NCI-H2081 treated with DMSO at 0.1 percent for 48 hours (cell line): ENCODE measurements around the gene INPP5A.
A peak's percentile ranks its signal among the peaks of the same experiment; 100 is the strongest.

ENCODE experiments used
- DNase-seq: peaks from one replicate; lab custom pipeline; 2025; lab: John Stamatoyannopoulos, UW

INPP5A gene

DNA sequence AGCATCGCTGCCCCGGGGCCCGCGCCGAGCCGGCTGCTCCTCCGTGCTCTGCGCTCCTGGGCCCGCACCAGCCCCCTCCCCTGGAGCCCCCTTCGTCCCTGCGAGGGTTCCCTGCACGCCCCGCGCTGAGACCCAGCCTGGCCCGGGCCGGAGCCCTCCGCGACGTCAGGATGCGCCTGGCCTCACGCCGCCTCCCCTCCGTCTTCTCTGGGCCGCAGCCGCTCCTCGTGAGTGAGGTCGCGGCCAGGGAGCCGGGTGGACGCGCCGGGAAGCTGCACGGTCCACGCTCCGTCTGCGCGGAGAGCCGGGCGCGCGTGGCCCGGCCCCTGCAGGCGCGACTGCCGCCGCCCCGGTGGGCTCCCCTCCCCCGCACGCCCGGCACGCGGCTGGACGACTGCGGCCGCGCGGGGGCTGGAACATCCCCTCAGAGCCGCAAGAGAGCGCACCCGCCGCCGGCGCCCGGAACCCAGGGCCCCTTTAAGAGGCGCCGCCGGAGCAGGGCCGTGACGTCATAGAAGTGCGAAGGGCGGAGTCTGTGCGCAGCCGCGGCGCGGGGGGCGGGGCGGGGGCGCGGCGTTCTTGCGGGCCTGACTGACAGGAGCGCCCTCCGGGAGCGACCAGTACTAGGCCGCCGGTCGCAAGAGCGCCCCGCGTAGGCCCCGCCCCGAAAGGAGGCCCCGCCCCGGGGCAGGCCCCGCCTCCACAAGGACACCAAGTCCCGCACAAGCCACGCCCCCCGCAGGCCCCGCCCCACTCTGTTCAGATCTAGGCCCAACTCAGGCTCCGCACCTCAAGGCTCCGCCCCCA lies 507 bp upstream of the INPP5A start:
- DNase-seq = peak; percentile 78

DNA sequence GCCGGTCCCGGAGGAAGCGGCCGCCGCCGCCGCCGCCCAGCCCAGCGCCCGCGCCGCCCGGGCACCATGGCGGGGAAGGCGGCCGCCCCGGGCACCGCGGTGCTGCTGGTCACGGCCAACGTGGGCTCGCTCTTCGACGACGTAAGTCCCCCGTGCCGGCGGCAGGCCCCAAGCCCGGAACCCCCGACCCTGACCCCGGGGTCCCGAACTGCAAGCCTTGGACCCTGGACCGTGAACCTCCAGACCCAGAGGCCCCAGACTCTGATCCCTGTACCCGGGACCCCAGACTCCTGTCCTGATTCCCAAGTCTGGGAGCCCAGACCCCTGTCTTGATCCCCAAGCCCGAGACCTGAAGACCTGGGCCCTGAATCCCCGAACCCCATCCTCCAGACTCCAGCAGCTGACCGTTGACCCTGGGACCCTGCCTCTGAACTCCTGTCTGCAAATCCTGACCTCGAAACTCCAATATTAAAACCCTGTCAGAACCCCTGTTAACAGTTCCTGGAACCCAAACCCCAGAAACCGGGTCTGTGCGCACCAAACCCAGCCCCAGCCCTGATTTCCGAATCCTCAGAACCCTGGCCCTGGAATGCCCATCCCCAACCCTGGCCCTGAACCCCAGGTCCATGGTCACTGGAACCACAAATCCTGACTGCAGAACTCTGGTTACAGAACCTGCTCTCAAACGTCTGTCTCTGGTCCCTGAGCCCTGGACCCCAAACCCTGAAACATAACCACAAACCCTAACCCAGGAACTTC lies 623 bp downstream of the INPP5A start:
- DNase-seq = no peak

DNA sequence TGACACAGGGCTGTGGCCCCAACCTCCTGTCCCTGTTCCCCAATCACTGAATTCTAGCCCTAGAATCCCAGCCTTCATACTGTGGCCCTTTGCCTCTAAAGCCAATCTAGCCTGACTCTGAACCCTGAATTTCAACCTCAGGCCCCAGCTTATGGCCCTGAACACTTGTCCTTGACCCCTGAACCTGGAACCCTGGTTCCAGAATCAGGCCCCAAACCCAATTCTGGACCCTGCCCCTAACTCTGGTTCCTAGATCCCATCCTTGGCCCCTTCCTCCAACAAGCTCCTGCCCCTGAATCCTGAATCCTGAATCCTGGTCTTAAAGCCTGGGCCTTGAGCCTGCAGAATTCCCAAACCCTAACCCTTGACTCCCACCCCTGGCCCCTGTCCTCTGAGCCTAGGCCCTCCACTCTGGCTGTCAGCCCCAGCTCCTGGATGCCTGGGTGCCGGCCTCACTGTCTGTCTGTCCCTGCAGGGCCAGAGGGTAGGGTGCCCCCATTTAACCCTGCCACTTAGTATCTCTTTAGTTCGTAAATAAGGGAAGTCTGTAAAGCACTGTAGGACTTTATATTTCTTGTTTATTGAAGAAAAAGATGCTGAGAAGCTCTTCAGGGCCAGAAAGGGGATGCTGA lies 1.3 kb downstream of the INPP5A start:
- DNase-seq = no peak

DNA sequence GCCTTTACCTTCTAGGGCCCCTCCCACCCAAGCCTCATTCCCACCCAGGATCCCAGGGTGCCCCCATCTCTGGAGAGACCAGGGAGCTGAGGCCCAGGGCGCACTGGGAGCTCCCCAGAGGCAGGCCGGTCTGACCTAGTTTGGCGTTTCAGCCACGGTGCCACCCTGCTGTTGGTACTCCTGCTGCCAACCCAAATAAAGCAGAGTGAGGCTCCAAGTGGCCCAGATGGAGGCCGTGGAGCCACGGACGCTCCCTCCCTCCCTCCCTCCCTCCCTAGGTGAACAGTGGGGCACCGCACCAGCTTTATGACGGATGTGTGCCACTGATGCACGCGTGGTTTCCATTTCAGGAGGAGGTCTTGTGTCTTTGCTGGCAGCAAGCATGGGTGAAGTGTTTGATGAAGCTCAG lies 1.8 kb downstream of the INPP5A start:
- DNase-seq = no peak

- DNase-seq = no peak
Observed at GRCh38 chr10:132539894-132540293, 2.3 kb downstream of the INPP5A start.

DNA sequence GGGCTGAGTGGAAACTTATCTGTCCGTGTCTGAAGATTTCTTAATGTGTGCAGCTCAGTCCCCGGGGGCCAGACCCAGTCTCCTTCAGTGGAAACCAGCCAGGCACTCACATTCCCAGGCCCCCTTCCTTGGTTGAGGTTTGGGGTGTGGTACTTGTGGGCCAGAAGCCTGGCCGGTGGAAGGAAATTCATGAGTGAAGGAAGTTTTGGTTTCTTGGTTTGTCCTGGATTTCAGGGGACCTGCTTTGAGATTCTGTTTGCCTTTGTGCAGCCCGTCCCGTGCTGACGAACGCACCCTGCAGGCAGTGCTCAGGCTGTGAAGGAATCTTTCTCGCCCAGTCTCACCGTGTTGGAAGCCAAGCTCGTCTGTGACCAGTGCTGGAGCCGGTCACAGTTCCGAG lies 2.9 kb downstream of the INPP5A start:
- DNase-seq = no peak

DNA sequence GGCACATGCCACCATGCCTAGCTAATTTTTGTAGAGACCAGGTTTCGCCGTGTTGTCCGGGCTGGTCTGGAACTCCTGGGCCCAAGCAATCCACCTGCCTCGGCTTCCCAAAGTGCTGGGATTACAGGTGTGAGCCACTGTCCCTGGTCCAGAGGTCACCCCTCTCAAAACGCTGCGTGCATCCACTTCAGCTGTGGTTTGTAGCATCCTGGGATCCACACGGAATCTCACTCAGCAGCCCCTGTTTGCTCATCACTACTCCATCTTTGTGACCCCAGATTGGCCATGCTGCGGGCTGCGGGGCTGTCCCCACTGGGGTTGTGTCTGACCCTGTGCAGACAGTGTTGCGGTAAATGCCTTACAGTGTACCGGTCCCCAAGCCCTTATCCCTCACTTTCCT lies 3.5 kb downstream of the INPP5A start:
- DNase-seq = no peak

- DNase-seq = no peak
Observed at GRCh38 chr10:132541601-132542011, 4.0 kb downstream of the INPP5A start.

DNA sequence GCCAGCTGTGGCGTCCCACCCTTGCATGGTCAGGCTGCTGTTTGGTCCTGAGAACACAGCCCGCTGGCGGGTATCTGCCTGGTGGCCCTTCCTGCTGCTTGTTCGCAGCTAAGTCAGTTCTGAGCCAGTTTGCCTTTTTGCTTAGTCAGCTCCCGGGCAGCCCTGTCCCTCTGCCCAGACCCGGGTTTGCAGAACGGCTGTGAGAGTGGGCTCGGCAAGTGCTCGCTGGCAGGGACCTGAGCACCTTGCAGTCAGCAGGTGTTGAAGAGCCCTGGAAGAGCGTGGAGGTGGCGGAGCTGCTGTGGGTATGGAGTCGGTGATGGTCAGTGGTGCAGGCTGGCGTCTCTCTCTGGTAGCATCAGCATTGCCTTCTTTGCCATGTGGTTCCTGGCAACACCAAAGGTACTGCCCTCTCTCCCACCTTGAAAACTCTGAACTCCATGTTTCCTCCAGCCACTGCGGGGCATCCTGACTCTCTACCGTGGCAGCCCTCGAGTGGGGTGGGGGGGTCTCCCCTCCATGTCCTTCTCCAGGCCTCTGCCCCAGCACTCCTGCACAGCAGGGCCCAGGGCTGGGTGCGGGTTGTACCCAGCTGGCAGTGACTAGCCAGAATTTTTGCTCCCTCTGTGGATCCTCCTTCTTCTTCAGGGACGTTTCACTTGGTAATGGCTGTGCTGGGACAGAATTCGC lies 4.6 kb downstream of the INPP5A start:
- no peak for DNase-seq

DNA sequence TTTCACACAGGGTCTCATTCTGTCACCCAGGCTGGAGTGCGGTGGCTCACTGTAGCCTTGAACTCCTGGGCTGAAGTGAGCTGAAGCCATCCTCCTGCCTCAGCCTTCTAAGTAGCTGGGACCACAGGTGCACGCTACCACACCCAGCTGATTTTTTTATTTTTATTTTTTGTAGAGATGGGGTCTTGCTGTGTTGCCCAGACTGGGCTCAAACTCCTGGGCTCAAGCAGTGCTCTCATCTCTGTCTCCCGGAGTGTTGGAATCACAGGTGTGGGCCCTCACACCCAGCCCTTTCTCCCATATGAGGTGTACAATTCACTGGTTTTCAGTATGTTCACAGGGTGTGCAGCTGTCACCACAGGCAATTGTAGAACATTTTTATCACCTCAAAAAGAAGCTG lies 5.2 kb downstream of the INPP5A start:
- no peak for DNase-seq

DNA sequence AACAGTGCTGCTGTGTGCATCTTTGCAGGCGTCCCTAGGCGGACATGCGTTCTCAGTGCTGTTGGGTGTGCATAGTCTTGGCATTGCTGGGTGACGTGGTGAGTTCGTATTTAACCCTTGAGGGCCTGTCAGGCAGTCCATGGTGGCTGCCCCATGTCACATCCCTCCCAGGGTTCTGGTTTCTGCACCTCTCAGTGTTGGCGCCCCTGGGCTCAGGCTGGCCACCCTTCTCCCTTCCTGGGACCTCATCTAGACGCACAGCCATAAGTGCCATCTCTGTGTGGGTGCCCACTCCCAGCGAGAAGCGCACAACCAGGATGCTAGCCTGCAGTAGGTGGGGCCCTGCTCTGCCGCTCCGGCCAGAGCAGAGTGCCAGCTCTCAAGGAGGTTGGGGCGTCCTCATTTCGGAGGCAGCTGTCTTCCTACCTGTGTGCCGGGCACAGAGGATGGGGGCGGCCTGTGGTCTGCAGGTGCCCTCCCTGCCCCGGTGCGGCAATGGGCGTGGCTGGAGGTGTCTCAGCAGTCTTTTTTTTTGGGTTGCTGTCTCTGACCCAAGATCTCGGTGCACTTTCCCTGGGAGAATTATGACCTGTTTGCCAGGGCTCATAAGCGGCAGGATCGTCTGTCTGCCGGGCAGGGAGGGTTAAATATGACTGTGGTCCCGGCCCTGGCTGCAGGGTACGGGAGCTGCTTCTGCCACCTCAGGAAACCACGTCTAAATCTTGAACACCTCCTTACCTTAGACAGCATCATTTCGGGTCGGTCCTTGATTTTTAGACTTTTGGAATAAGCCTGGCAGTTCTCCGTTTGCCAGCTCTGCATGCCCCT lies 6.5 kb downstream of the INPP5A start:
- DNase-seq = no peak

GRCh38 chr10:132544744-132545658 lies 7.4 kb downstream of the INPP5A start:
- DNase-seq = no peak

DNA sequence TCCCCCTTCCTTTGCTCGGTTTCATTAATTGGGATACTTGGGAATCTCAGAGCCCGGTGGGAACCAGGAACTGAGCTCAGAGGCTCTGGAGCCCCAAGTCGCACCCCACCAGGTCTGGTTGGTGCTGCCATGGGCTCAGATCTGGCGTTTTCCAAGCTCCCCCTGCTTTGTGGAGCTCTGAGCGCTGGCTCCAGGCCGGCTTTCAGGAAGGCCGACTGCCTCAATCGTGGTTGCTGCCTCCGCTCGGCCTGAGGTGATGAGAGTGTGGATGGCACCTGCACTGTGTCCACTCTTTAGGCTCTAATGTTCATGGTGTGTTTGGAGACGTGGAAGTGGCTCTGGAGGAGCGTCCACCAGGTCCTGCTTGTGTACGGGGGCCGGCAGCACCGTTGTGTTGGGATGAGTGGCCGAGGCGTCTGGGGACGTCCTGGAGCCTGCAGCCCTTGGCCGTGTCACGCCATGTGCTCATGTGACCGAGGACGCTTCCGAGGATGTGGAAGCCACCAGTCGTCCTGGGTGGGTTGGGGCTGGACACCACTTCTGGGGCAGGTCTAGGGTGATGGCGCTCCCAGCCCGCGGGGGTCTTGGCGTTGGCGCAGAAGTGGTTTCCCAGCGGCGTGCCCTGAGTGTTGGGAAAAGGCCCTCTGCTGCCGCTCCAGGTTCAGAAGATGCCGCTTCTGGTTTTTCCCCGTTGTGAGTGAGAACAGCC lies 8.2 kb downstream of the INPP5A start:
- DNase-seq = no peak

- no peak for DNase-seq
Observed at GRCh38 chr10:132546567-132547420, 9.2 kb downstream of the INPP5A start.

GRCh38 chr10:132547421-132547861 lies 9.9 kb downstream of the INPP5A start:
- no peak for DNase-seq

DNA sequence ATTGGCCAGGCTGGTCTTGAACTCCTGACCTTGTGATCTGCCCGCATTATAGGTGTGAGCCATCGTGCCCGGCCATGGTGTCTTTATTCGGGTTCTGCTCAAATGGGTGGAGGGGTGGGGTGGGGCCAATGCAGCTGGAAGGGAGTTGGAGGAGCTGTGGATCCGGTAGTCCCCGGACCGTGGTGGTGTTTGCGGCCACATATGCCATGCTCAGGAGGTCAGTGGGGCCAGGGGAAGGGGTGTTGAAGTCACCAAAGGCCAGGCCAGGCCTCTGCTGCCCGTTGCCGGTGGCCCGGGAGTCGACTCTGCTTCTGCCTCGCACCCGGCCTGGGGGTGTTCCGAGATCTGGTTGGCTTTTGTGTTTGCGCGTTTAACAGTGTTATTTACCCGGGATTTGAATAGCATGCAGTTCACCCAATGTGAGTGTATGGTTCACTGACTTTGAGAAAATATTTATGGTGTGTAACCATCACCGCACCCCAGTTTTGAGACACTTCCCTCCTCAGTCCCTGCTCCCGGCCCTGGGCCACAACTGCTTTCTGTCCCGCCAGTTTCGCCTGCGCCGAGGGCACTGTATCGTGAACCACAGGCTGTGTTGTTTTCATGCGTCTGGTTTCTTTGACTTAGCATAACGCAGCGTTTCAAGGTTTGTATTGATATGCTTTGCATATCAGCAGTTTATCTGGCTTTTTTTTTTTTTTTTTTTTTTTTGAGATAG lies 10.7 kb downstream of the INPP5A start:
- no peak for DNase-seq

DNA sequence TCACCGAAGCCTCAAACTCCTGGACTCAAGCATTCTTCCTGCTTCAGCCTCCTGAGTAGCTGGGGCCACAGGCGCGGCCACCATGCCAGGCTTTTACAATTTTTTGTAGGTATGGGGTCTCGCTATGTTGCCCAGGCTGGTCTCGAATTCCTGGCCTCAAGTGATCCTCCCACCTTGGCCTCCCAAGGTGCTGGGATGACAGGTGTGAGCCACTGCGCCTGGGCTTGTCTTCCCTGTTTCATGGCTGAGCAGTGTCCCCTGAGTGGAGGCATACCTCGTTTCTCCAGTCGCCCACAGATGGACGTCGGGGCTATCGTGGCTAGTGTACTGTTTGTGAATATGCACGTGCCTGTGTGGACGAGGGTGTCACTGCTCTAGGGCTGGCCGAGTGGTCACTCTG lies 11.3 kb downstream of the INPP5A start:
- DNase-seq = no peak

DNA sequence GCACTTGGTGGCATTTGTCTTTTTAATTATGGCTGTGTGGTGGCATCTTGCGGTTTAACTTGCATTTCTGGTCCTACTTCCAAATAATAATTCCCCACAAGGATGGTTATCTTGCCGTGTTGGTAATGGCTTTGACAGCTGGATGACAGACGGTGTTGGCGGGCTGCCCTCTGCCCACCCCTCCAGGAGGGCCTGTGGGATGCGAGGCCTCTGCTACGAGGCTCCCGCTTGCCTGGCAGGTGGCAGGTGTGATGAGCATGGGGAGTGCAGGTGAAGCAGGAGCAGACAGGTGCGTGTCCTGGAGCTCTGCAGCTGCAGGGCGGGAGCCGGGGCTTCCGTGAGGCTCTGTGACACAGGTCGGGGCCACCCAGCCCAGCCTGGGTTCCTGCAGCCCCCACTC lies 11.8 kb downstream of the INPP5A start:
- no peak for DNase-seq
